Ishikawa (cell line): Measurements from ENCODE around the gene RXRA.
A peak's percentile ranks its signal among the peaks of the same experiment; 100 is the strongest.

Source experiments
- CEBPB ChIP-seq: IDR thresholded peaks from 2 replicates; pipeline ENCODE4 v1.6.1; 2012
- CREB1 ChIP-seq: IDR thresholded peaks from 2 replicates; pipeline ENCODE4 v1.6.1; 2012; ENCODE audit warnings: low read depth
- EGR1 ChIP-seq: IDR thresholded peaks from 2 replicates; pipeline ENCODE4 v1.6.1; 2012
- EP300 ChIP-seq: IDR thresholded peaks from 2 replicates; pipeline ENCODE4 v1.6.1; 2012; ENCODE audit warnings: borderline replicate concordance
- FOXM1 ChIP-seq: IDR thresholded peaks from 2 replicates; pipeline ENCODE4 v1.6.1; 2012; ENCODE audit warnings: low read depth, borderline replicate concordance
- MAX ChIP-seq: IDR thresholded peaks from 2 replicates; pipeline ENCODE4 v1.6.1; 2012
- NFIC ChIP-seq: IDR thresholded peaks from 2 replicates; pipeline ENCODE4 v1.6.1; 2012
- RAD21 ChIP-seq: IDR thresholded peaks from 2 replicates; pipeline ENCODE4 v1.6.1; 2012; ENCODE audit warnings: low read depth
- REST ChIP-seq: IDR thresholded peaks from 2 replicates; pipeline ENCODE4 v1.6.1; 2012; ENCODE audit warnings: low read depth, mild to moderate bottlenecking
- TAF1 ChIP-seq: IDR thresholded peaks from 2 replicates; pipeline ENCODE4 v1.6.1; 2012; ENCODE audit warnings: low read depth, mild to moderate bottlenecking
- TCF12 ChIP-seq: IDR thresholded peaks from 2 replicates; pipeline ENCODE4 v1.6.1; 2012; ENCODE audit warnings: low read depth
- TEAD4 ChIP-seq: IDR thresholded peaks from 2 replicates; pipeline ENCODE4 v1.6.1; 2012
- USF1 ChIP-seq: IDR thresholded peaks from 2 replicates; pipeline ENCODE4 v1.6.1; 2012
- YY1 ChIP-seq: IDR thresholded peaks from 2 replicates; pipeline ENCODE4 v1.6.1; 2012; ENCODE audit warnings: low read depth
- ZBTB7A ChIP-seq: IDR thresholded peaks from 2 replicates; pipeline ENCODE4 v1.6.1; 2012; ENCODE audit warnings: low read depth

The RXRA gene

GRCh38 chr9:134299883-134300282 is 26.4 kb upstream of the RXRA start:
- TF ChIP-seq YY1 (no peak), USF1 (peak; percentile 64), NFIC (no peak)

GRCh38 chr9:134301387-134302129 is 24.7 kb upstream of the RXRA start:
- TF ChIP-seq MAX (no peak), TEAD4 (no peak), REST (no peak), USF1 (no peak), EP300 (no peak), RAD21 (no peak), FOXM1 (no peak), NFIC (no peak), EGR1 (no peak)

GRCh38 chr9:134302130-134302817 is 24.0 kb upstream of the RXRA start:
- TF ChIP-seq RAD21 (no peak), YY1 (no peak), TEAD4 (no peak), NFIC (no peak), MAX (no peak), ZBTB7A (no peak), CEBPB (no peak), REST (no peak), TCF12 (no peak), FOXM1 (no peak), EP300 (no peak), EGR1 (no peak), USF1 (no peak)

- TF ChIP-seq EP300 (no peak), CEBPB (no peak)
These were observed 22.7 kb upstream of the RXRA start for GRCh38 chr9:134303601-134304000.

- TF ChIP-seq NFIC (no peak), CREB1 (no peak), ZBTB7A (no peak), USF1 (no peak), TEAD4 (no peak), REST (no peak), EGR1 (no peak), CEBPB (no peak), MAX (no peak), FOXM1 (no peak), RAD21 (no peak), EP300 (no peak), TCF12 (no peak), YY1 (no peak), TAF1 (no peak)
These were observed 22.0 kb upstream of the RXRA start for GRCh38 chr9:134304261-134304660.
